HG03571 (cell line): ENCODE measurements around the gene XKR7.

ENCODE experiments used
- ATAC-seq: cut with Tn5 transposase; IDR thresholded peaks from one replicate; pipeline ENCODE4 v1.9.1; 2021; ENCODE audit not compliant: unreplicated experiment

Gene XKR7

GRCh38 chr20:32036716-32037485 is 69.0 kb downstream of the XKR7 start:
- ATAC-seq = no peak

GRCh38 chr20:32037929-32038328 is 70.0 kb downstream of the XKR7 start:
- no peak for ATAC-seq

- peak; percentile 66 for ATAC-seq
These were observed 72.4 kb downstream of the XKR7 start for GRCh38 chr20:32040142-32040953.

- ATAC-seq = no peak
These were observed 78.0 kb downstream of the XKR7 start for GRCh38 chr20:32045999-32046398.

GRCh38 chr20:32050324-32050841 is 82.4 kb downstream of the XKR7 start:
- no peak for ATAC-seq

GRCh38 chr20:32050851-32051556 is 83.1 kb downstream of the XKR7 start:
- ATAC-seq = no peak

GRCh38 chr20:32051720-32052089 is 83.8 kb downstream of the XKR7 start:
- no peak for ATAC-seq

GRCh38 chr20:32052090-32052777 is 84.3 kb downstream of the XKR7 start, which contains the start of gene HCK:
HCK (plus strand) TSS chr20:32052242.
- no peak for ATAC-seq

GRCh38 chr20:32052778-32053362 is 84.9 kb downstream of the XKR7 start:
- ATAC-seq = no peak
